ENCODE results near the gene CPLANE1.
"Not testable (repeated sequence)": the region's sequence is repeated elsewhere in the genome, so short reads cannot be mapped to it uniquely, and the experiment has no call there.

CPLANE1 gene

GRCh38 chr5:37121027-37121426 is 128.1 kb downstream of the CPLANE1 start:
- DNase-seq (ENCODE audit: low read depth): no peak

GRCh38 chr5:37120270-37120669 is 128.9 kb downstream of the CPLANE1 start:
- no peak for DNase-seq (ENCODE audit: low read depth)

- DNase-seq (ENCODE audit: low read depth): no peak
These were observed 132.8 kb downstream of the CPLANE1 start for GRCh38 chr5:37116359-37116758.

- DNase-seq (ENCODE audit: low read depth): no peak
These were observed 136.7 kb downstream of the CPLANE1 start for GRCh38 chr5:37112383-37112991.

- DNase-seq (ENCODE audit: low read depth): no peak
These were observed 137.5 kb downstream of the CPLANE1 start for GRCh38 chr5:37111426-37112382.

- DNase-seq (ENCODE audit: low read depth): no peak
These were observed 139.0 kb downstream of the CPLANE1 start for GRCh38 chr5:37110135-37110534.

GRCh38 chr5:37109338-37109737 is 139.8 kb downstream of the CPLANE1 start:
- DNase-seq (ENCODE audit: low read depth): no peak

- DNase-seq (ENCODE audit: low read depth): no peak
These were observed 145.9 kb downstream of the CPLANE1 start for GRCh38 chr5:37103302-37103701.

- DNase-seq (ENCODE audit: low read depth): not testable (repeated sequence)
These were observed 149.9 kb downstream of the CPLANE1 start for GRCh38 chr5:37099267-37099666.

GRCh38 chr5:37093795-37094194 is 155.4 kb downstream of the CPLANE1 start:
- DNase-seq (ENCODE audit: low read depth): not testable (repeated sequence)

- no peak for DNase-seq (ENCODE audit: low read depth)
These were observed 158.4 kb downstream of the CPLANE1 start for GRCh38 chr5:37090781-37091180.

- DNase-seq (ENCODE audit: low read depth): no peak
These were observed 159.0 kb downstream of the CPLANE1 start for GRCh38 chr5:37090123-37090726.

- no peak for DNase-seq (ENCODE audit: low read depth)
These were observed 161.2 kb downstream of the CPLANE1 start for GRCh38 chr5:37088009-37088408.

GRCh38 chr5:37086466-37087173 is 162.6 kb downstream of the CPLANE1 start:
- no peak for DNase-seq (ENCODE audit: low read depth)

GRCh38 chr5:37086026-37086425 is 163.2 kb downstream of the CPLANE1 start:
- DNase-seq (ENCODE audit: low read depth): not testable (repeated sequence)

GRCh38 chr5:37082977-37083376 is 166.2 kb downstream of the CPLANE1 start:
- DNase-seq (ENCODE audit: low read depth): not testable (repeated sequence)

GRCh38 chr5:37080697-37081096 is 168.5 kb downstream of the CPLANE1 start:
- DNase-seq (ENCODE audit: low read depth): no peak

- no peak for DNase-seq (ENCODE audit: low read depth)
These were observed 172.0 kb downstream of the CPLANE1 start for GRCh38 chr5:37077146-37077545.

GRCh38 chr5:37075399-37075950 is 173.7 kb downstream of the CPLANE1 start:
- DNase-seq (ENCODE audit: low read depth): no peak

- no peak for DNase-seq (ENCODE audit: low read depth)
These were observed 177.1 kb downstream of the CPLANE1 start for GRCh38 chr5:37071901-37072581.

- no peak for DNase-seq (ENCODE audit: low read depth)
These were observed 177.7 kb downstream of the CPLANE1 start for GRCh38 chr5:37071487-37071886.
